Gastroesophageal sphincter (tissue), 4 donors: Measurements from ENCODE around the gene UGT1A8. TPM values are rescaled to one million over a fixed set of nuclear protein-coding genes. Genes with fewer than 3 reads are reported as not detected.

Experiments used
- ATAC-seq: fragments of 150-250 bp; one replicate; pipeline ENCODE4 v1.9.1; 2016; ENCODE audit warnings: mild to moderate bottlenecking, moderate library complexity
- H3K27ac ChIP-seq, 4 donors: fragments of 200-600 bp; sonication (generic) in 3 of 4; 1 replicate in 3 of 4; 2 replicates in 1 of 4; pipeline ENCODE4 v1.5.1; 2016 to 2019
- H3K27me3 ChIP-seq: fragments of 200-600 bp; sonication (generic); one replicate; pipeline ENCODE4 v1.5.1; 2019
- H3K36me3 ChIP-seq, 2 donors: fragments of 200-600 bp; sonication (generic); one replicate each; pipeline ENCODE4 v1.5.1; 2019; ENCODE audit warnings: control low read depth in 1 of 2
- H3K4me1 ChIP-seq, 3 donors: fragments of 200-600 bp; sonication (generic); 1 replicate in 2 of 3; 2 replicates in 1 of 3; pipeline ENCODE4 v1.5.1; 2016 to 2019; ENCODE audit warnings: control low read depth in 2 of 3
- H3K4me3 ChIP-seq, 2 donors: fragments of 200-600 bp; sonication (generic); one replicate each; pipeline ENCODE4 v1.5.1; 2019; ENCODE audit warnings: mild to moderate bottlenecking in 1 of 2, moderate library complexity in 1 of 2
- H3K9me3 ChIP-seq, 3 donors: fragments of 200-600 bp; sonication (generic); one replicate each; pipeline ENCODE4 v1.5.1; 2017 to 2019; ENCODE audit warnings: control low read depth in 2 of 3
- EP300 ChIP-seq: sonication (generic); formaldehyde crosslinking; IDR thresholded peaks from one replicate; pipeline ENCODE4 v1.6.1; 2017; ENCODE audit warnings: antibody characterized with exemption, mild to moderate bottlenecking
- POLR2A ChIP-seq, 2 donors: fragments of 450-650 bp; IDR thresholded peaks; one replicate each; pipeline ENCODE4 v1.6.1; 2017; ENCODE audit warnings: antibody characterized with exemption in 2 of 2, mild to moderate bottlenecking in 2 of 2, moderate library complexity in 1 of 2
- POLR2AphosphoS5 ChIP-seq: sonication (generic); formaldehyde crosslinking; IDR thresholded peaks from one replicate; pipeline ENCODE4 v1.6.1; 2017; ENCODE audit warnings: antibody characterized with exemption
- WGBS, 2 donors: methylation state at CpG; one replicate each; pipeline ENCODE4 v1.1.5; 2018; ENCODE audit warnings: low coverage in 1 of 2; 5-methylcytosine and 5-hydroxymethylcytosine counted together
- total RNA-seq, 4 donors: library from RNA; depleted of rRNA; stranded (reverse); fragments of >200 nt; gene quantifications; one replicate each; pipeline ENCODE4 v1.1.0, GENCODE V29; 2016
- TF ChIP-seq, protein P1 (sequence below), 4 experiments: fragments of 200-600 bp in 2 of 4; fragments of 450-650 bp in 2 of 4; sonication (generic) in 1 of 4; IDR thresholded peaks; one replicate each; pipeline ENCODE4 v1.5.1; 2017 to 2019; ENCODE audit warnings: antibody characterized with exemption in 4 of 4, mild to moderate bottlenecking in 2 of 4, moderate library complexity in 2 of 4

Gene UGT1A8
- total RNA-seq, 4 donors from 2014 or later = not detected

GRCh38 chr2:233764264-233764663 is 146.8 kb downstream of the UGT1A8 start:
- ATAC-seq = no peak
- H3K27ac ChIP-seq = no peak overlapping the region
- H3K9me3 ChIP-seq = no peaks in the 10 kb centered on the region
- no peaks in the 10 kb centered on the region for H3K4me1 ChIP-seq
- H3K36me3 ChIP-seq = no peaks in the 10 kb centered on the region
- WGBS, 2 donors = 68 to 70% methylated on average over 2 to 7 of the region's 7 CpGs
- TF ChIP-seq EP300 (no peak), POLR2AphosphoS5 (no peak)
- H3K4me3 ChIP-seq = no peak overlapping the region
- peaks cover 22% of the 10 kb centered on the region for H3K27me3 ChIP-seq

- ATAC-seq = no peak
- no peaks in the 10 kb centered on the region for H3K36me3 ChIP-seq
- no peak overlapping the region for H3K4me3 ChIP-seq
- no peak for TF ChIP-seq EP300
- no peak for TF ChIP-seq POLR2AphosphoS5
- no peak for TF ChIP-seq POLR2A (IDR thresholded peaks at IDR 0.05)
- TF ChIP-seq, protein P1, sequence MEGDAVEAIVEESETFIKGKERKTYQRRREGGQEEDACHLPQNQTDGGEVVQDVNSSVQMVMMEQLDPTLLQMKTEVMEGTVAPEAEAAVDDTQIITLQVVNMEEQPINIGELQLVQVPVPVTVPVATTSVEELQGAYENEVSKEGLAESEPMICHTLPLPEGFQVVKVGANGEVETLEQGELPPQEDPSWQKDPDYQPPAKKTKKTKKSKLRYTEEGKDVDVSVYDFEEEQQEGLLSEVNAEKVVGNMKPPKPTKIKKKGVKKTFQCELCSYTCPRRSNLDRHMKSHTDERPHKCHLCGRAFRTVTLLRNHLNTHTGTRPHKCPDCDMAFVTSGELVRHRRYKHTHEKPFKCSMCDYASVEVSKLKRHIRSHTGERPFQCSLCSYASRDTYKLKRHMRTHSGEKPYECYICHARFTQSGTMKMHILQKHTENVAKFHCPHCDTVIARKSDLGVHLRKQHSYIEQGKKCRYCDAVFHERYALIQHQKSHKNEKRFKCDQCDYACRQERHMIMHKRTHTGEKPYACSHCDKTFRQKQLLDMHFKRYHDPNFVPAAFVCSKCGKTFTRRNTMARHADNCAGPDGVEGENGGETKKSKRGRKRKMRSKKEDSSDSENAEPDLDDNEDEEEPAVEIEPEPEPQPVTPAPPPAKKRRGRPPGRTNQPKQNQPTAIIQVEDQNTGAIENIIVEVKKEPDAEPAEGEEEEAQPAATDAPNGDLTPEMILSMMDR (IDR thresholded peaks at IDR 0.05) = no peak
- H3K27me3 ChIP-seq = peaks cover 22% of the 10 kb centered on the region
- 75% methylated on average over 2 of the region's 3 CpGs; no CpG with 5 or more reads in 1 of the 2 donors for WGBS, 2 donors
- H3K9me3 ChIP-seq = no peaks in the 10 kb centered on the region
- H3K4me1 ChIP-seq = no peaks in the 10 kb centered on the region
- no peak overlapping the region for H3K27ac ChIP-seq
Measured at GRCh38 chr2:233764761-233765160, 147.3 kb downstream of the UGT1A8 start.

DNA sequence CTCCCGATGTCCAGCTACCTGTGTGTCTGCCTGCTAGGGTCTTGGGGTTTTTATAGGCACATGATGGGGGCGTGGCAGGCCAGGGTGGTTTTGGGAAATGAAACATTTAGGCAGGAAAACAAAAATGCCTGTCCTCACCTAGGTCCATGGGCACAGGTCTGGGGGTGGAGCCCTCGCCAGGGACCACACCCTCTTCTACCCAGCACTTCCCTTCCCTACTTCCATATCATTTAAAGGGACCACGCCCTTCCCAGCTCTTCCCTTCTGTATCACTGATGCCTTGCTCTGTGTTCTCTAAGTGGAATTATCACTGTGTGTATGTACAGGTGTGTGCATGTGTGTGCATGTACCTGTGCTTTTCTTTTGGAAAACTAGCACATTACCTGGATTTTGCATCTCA is 149.0 kb downstream of the UGT1A8 start:
- Histone ChIP-seq H3K9me3 (no peaks in the 10 kb centered on the region), H3K4me3 (no peak overlapping the region), H3K27ac (no peak overlapping the region), H3K36me3 (no peaks in the 10 kb centered on the region), H3K4me1 (no peaks in the 10 kb centered on the region), H3K27me3 (peaks cover 22% of the 10 kb centered on the region)
- TF ChIP-seq, protein P1 (IDR thresholded peaks at IDR 0.05) = no peak
- TF ChIP-seq EP300 (no peak), POLR2AphosphoS5 (no peak), POLR2A (IDR thresholded peaks at IDR 0.05) (no peak)
- ATAC-seq = no peak
- WGBS, 2 donors = 35% methylated on average over 2 of the region's 4 CpGs; no CpG with 5 or more reads in 1 of the 2 donors

- H3K4me1 ChIP-seq = no peaks in the 10 kb centered on the region
- H3K27ac ChIP-seq = no peak overlapping the region
- H3K36me3 ChIP-seq = no peaks in the 10 kb centered on the region
- WGBS, 2 donors = 60 to 84% methylated on average over 2 to 3 of the region's 4 CpGs
- no peak for ATAC-seq
- no peaks in the 10 kb centered on the region for H3K9me3 ChIP-seq
- H3K4me3 ChIP-seq = no peak overlapping the region
- no peak for TF ChIP-seq EP300
- TF ChIP-seq POLR2AphosphoS5 = no peak
- TF ChIP-seq POLR2A (IDR thresholded peaks at IDR 0.05) = no peak
- TF ChIP-seq, protein P1 (IDR thresholded peaks at IDR 0.05) = no peak
- H3K27me3 ChIP-seq = peaks cover 22% of the 10 kb centered on the region
Measured at GRCh38 chr2:233768076-233768475, 150.6 kb downstream of the UGT1A8 start.

DNA sequence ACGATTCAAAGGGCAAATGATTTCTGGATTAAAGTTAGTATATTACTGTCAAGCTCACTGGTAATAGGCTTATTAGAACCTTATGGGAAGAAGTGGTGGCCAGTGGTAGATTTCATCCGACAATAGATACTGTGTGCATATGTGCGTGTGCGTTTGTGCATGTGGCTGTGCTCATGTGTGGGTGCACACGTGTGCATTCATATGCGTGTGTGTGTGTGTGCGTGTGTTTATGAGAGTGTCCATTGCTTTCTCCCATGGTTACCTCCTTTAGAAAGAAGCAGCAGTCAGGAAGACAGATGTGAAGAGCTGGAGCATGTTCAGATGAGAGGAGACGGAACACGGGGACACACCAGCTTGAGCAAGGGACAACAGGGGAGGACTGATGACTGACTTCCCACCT is 151.8 kb downstream of the UGT1A8 start:
- no peak for ATAC-seq
- Histone ChIP-seq H3K9me3 (no peaks in the 10 kb centered on the region), H3K4me1 (no peaks in the 10 kb centered on the region), H3K27me3 (peaks cover 20% of the 10 kb centered on the region), H3K36me3 (no peaks in the 10 kb centered on the region), H3K27ac (no peak overlapping the region), H3K4me3 (no peak overlapping the region)
- WGBS, 2 donors = 87 to 91% methylated on average over 9 of the region's 9 CpGs
- no peak for TF ChIP-seq POLR2A (IDR thresholded peaks at IDR 0.05)
- TF ChIP-seq, protein P1 (IDR thresholded peaks at IDR 0.05) = no peak
- TF ChIP-seq EP300 = no peak
- no peak for TF ChIP-seq POLR2AphosphoS5
